Measurements from ENCODE around the gene TEX26.
"Not testable (repeated sequence)": the region's sequence is repeated elsewhere in the genome, so short reads cannot be mapped to it uniquely, and the experiment has no call there.

The TEX26 gene

GRCh38 chr13:30918662-30919405 lies 13.6 kb upstream of the TEX26 start:
- in situ Hi-C loops (cut with HindIII; ENCODE audit: low sequenced_read_pairs) = no loop called here

- in situ Hi-C loops (cut with HindIII; ENCODE audit: low sequenced_read_pairs) = no loop called here
Observed at GRCh38 chr13:30920162-30920909, 12.1 kb upstream of the TEX26 start.

DNA sequence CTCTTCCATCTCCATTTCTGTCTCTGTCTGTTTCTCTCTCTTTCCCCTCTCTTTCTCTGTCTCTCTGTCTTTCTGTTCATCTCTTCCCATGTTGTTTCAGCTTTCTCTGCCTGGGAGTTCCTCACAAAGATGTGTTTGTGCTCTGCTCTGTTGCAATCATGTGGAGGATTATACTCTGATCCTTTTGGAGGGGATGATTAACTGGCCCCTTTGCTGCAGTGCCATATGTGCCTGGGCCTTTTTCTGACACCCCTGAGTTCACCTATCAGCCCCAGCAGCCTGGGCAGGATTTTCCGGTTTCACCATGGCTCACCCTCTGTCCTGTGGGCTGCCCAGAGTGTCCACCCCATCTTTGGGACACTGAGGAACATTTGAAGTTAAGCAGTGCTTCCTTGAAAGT lies 9.0 kb upstream of the TEX26 start:
- in situ Hi-C loops (cut with HindIII; ENCODE audit: low sequenced_read_pairs) = no loop called here

DNA sequence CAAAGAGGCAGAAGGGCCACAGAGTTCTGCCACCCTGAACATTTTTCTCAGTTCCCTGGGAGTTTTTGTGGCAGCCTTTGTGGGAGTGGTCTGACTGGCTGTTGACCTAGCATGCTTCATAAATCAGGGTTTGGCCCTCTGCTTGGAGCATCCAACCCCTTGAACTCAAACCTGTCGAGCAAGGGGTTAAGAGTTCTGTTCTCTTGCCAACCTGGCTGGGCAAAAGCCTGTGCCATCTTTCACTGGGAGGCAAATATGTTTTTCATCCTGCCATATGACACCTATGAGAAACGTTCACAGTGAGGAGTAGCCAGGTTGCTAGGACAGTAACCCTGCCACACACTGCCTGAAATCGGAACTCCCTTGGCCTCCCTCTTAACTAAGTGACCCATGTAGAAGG lies 7.7 kb upstream of the TEX26 start:
- in situ Hi-C loops (cut with HindIII; ENCODE audit: low sequenced_read_pairs) = no loop called here

DNA sequence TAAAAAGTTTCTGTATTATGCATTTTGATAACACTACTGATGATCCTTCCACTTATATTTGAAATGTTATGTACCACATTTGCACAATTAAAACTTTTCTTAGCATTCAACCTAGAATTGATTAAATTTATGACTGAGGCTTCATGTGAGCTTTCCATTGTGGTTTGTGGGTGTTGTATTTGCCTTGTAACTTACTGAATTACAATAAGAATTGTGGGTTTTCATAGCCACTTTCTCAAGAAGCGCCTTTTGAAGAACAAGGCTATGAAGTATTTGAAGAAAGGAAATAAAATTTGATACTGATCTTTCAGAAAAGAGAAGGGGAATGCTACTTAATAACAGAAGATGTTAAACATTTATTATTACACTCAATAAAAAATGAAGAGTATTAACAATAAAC lies 7.0 kb upstream of the TEX26 start:
- in situ Hi-C loops (cut with HindIII; ENCODE audit: low sequenced_read_pairs) = no loop called here

DNA sequence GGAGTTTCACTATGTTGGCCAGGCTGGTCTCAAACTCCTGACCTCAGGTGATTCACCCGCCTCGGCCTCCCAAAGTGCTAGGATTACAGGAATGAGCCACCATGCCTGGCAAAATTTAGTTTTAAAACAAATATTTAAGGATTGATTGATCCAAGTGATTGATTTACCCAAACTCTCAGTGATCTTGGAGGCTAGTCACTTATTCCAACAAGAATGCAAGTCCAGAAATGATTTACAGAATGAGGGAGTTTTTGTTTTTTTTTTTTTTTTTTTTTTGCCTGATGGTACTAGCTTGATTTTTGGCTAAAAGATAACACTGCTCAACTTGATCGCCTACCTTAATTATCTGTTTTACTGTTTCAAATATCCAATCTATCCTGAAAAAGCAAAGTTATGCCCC lies 5.7 kb upstream of the TEX26 start:
- in situ Hi-C loops (cut with HindIII; ENCODE audit: low sequenced_read_pairs) = no loop called here

GRCh38 chr13:30927188-30927587 lies 5.3 kb upstream of the TEX26 start:
- in situ Hi-C loops (cut with HindIII; ENCODE audit: low sequenced_read_pairs) = not testable (repeated sequence)

- in situ Hi-C loops (cut with HindIII; ENCODE audit: low sequenced_read_pairs) = no loop called here
Observed at GRCh38 chr13:30927595-30927994, 4.9 kb upstream of the TEX26 start.

DNA sequence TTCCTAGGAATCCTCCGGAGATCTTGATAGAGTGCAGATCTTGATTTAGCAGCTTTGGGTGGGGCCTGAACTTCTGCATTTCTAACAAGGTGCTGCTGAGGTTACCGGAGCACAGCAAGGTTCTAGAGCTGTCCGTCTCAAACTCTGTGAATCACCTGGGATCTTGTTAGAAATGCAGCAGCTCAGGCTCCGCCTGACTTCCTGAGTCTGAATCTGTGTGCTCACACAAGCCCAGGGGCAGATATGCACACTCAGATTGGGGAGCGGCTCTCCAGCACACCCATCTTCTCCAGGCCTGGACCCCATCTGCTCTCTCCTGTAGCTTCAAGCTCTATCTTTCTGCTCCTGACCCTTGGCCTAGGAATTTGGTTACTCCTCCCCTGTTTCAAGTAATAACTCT lies 3.5 kb upstream of the TEX26 start:
- in situ Hi-C loops (cut with HindIII; ENCODE audit: low sequenced_read_pairs) = no loop called here

GRCh38 chr13:30933354-30933670 lies 856 bp downstream of the TEX26 start:
- in situ Hi-C loops (cut with HindIII; ENCODE audit: low sequenced_read_pairs) = no loop called here

- in situ Hi-C loops (cut with HindIII; ENCODE audit: low sequenced_read_pairs) = no loop called here
Observed at GRCh38 chr13:30934381-30934780, 1.9 kb downstream of the TEX26 start.

DNA sequence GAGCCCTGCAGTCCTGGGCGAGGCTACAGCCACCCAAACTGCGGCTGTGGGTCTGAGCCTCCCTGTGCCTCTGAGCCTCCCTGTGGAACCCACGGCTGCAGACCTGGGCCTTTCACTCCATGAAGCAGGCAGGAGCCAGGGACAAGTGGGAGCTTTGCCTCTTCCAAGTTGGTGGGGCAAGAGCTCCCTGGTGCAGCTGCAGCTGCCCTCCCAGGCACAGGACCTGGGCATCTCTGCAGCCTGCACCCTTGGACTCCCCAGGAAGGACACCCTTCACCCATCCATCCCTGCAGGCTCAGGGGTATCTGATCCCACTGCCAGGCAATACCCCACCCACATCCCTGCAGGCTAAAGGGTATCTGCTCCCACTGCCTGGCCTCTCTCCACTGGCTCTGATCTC lies 2.3 kb downstream of the TEX26 start:
- in situ Hi-C loops (cut with HindIII; ENCODE audit: low sequenced_read_pairs) = no loop called here

DNA sequence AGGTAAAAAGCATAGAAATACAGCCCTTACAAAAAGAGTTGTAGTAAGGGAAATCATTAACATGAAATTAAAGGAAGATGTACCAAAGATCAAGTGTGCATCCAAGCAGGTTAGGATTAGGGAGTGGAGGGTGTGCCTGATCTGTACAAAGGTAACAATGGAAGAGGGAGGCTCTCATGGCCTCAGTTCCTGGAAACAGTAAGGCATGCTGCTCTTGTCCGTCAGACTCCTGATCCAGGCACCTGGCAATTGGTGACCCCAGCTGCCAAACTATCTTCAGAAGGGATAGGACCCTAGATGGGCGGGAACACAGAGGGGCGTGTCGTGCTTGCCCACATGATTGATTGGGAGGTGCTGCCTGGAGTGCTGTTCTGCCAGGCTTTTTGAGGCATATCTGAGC lies 4.5 kb downstream of the TEX26 start:
- in situ Hi-C loops (cut with HindIII; ENCODE audit: low sequenced_read_pairs) = no loop called here

- in situ Hi-C loops (cut with HindIII; ENCODE audit: low sequenced_read_pairs) = no loop called here
Observed at GRCh38 chr13:30943881-30944280, 11.4 kb downstream of the TEX26 start.

- in situ Hi-C loops (cut with HindIII; ENCODE audit: low sequenced_read_pairs) = no loop called here
Observed at GRCh38 chr13:30957258-30957943, 24.9 kb downstream of the TEX26 start.

- in situ Hi-C loops (cut with HindIII; ENCODE audit: low sequenced_read_pairs) = no loop called here
Observed at GRCh38 chr13:30959678-30960077, 27.2 kb downstream of the TEX26 start.

DNA sequence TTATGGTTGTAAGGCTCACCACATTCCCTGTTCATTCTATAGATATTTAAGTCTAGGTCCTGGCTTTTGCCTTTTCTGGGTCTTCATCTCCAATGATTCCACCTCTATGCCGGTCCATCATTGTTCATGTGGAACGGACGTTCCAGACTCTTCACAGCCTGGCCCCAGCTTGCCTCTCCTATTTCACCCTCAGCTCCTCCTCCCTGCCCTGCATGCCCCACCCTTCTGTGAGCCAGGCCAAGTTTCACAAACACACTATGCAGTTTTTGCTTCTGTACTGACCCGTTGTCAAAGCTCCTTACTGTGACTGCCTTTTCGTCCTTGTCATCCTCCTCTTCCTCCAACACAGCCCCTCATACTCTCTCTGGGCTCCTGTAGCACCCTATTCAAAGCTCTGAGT lies 31.3 kb downstream of the TEX26 start:
- in situ Hi-C loops (cut with HindIII; ENCODE audit: low sequenced_read_pairs) = no loop called here

DNA sequence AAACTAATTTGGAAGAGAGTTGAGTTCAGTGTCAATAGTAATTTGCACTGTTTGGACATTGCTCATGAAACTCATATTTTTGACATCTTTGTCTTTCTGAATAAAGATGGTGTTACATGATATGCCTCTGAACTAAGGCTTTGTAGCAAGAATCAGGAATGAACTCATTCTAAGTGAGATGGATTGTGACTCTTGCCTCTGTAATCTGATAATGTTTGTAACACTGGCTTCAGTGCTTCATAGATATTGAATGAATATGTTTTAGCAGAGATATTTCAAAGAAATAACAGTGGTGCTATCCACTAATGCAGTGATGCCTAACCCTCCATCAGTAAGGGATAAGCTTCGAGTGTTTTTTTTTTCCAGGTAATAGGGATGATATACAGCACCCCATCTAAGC lies 32.9 kb downstream of the TEX26 start:
- in situ Hi-C loops (cut with HindIII; ENCODE audit: low sequenced_read_pairs) = no loop called here

- in situ Hi-C loops (cut with HindIII; ENCODE audit: low sequenced_read_pairs) = no loop called here
Observed at GRCh38 chr13:30966101-30966500, 33.6 kb downstream of the TEX26 start.

- in situ Hi-C loops (cut with HindIII; ENCODE audit: low sequenced_read_pairs) = no loop called here
Observed at GRCh38 chr13:30968846-30969245, 36.4 kb downstream of the TEX26 start.

GRCh38 chr13:30971575-30971974 lies 39.1 kb downstream of the TEX26 start:
- in situ Hi-C loops (cut with HindIII; ENCODE audit: low sequenced_read_pairs) = no loop called here

GRCh38 chr13:30972888-30973377 lies 40.5 kb downstream of the TEX26 start:
- in situ Hi-C loops (cut with HindIII; ENCODE audit: low sequenced_read_pairs) = no loop called here

Data from DLD1 (cell line).